ACC112 (cell line): ENCODE data around the gene TMEM30B.
"Not testable (repeated sequence)": the region's sequence is repeated elsewhere in the genome, so short reads cannot be mapped to it uniquely, and the experiment has no call there.

Experiments
- H2AFZ ChIP-seq: fragments of 200-600 bp; sonication (generic); one replicate; pipeline ENCODE4 v1.6.0; 2017; ENCODE audit warnings: antibody characterized with exemption, low read length; ENCODE audit not compliant: unreplicated experiment
- H3K27ac ChIP-seq: fragments of 200-600 bp; sonication (generic); 2 replicates; pipeline ENCODE4 v1.5.1; 2014; ENCODE audit warnings: low read depth, mild to moderate bottlenecking, antibody characterized with exemption, low read length, moderate library complexity
- H3K27me3 ChIP-seq: fragments of 200-600 bp; sonication (generic); 2 replicates; pipeline ENCODE4 v1.6.1; 2014; ENCODE audit warnings: mild to moderate bottlenecking, antibody characterized with exemption, low read length, moderate library complexity, mixed read lengths; ENCODE audit not compliant: insufficient read depth
- H3K36me3 ChIP-seq: fragments of 200-600 bp; sonication (generic); 2 replicates; pipeline ENCODE4 v1.6.1; 2016; ENCODE audit warnings: mild to moderate bottlenecking, antibody characterized with exemption, low read length, moderate library complexity, mixed read lengths; ENCODE audit not compliant: insufficient read depth
- H3K4me1 ChIP-seq: fragments of 200-600 bp; sonication (generic); one replicate; pipeline ENCODE4 v1.6.1; 2016; ENCODE audit warnings: low read length, mixed read lengths; ENCODE audit not compliant: insufficient read depth, unreplicated experiment, control insufficient read depth
- H3K4me3 ChIP-seq: fragments of 200-600 bp; sonication (generic); 2 replicates; pipeline ENCODE4 v1.5.1; 2014; ENCODE audit warnings: mild to moderate bottlenecking, low read depth, low read length
- H3K79me2 ChIP-seq: fragments of 200-600 bp; sonication (generic); one replicate; pipeline ENCODE4 v1.6.0; 2016; ENCODE audit warnings: low read length; ENCODE audit not compliant: control insufficient read depth, unreplicated experiment, insufficient read depth

Gene TMEM30B

GRCh38 chr14:61254808-61255526 lies 26.2 kb downstream of the TMEM30B start:
- H3K79me2 ChIP-seq: no peaks in the 10 kb centered on the region
- H3K27ac ChIP-seq: no peak overlapping the region
- no peak overlapping the region for H3K4me3 ChIP-seq
- no peaks in the 10 kb centered on the region for H3K36me3 ChIP-seq
- H2AFZ ChIP-seq: no peak overlapping the region
- no peaks in the 10 kb centered on the region for H3K27me3 ChIP-seq
- peaks cover 19% of the 10 kb centered on the region for H3K4me1 ChIP-seq

- Histone ChIP-seq H3K4me1 (peaks cover 8% of the 10 kb centered on the region), H3K27ac (no peak overlapping the region), H3K36me3 (no peaks in the 10 kb centered on the region), H2AFZ (peak overlapping the region; percentile 45), H3K79me2 (no peaks in the 10 kb centered on the region), H3K4me3 (no peak overlapping the region), H3K27me3 (no peaks in the 10 kb centered on the region)
Observed at GRCh38 chr14:61253064-61253738, 27.9 kb downstream of the TMEM30B start.

- Histone ChIP-seq H3K4me3 (no peak overlapping the region), H3K36me3 (no peaks in the 10 kb centered on the region), H3K27me3 (no peaks in the 10 kb centered on the region), H2AFZ (peak overlapping the region; percentile 74), H3K4me1 (peaks cover 13% of the 10 kb centered on the region), H3K79me2 (no peaks in the 10 kb centered on the region), H3K27ac (peak overlapping the region; percentile 65)
Observed at GRCh38 chr14:61252369-61253063, 28.6 kb downstream of the TMEM30B start.

GRCh38 chr14:61250063-61250462 lies 31.1 kb downstream of the TMEM30B start:
- Histone ChIP-seq H3K27me3 (no peaks in the 10 kb centered on the region), H3K79me2 (no peaks in the 10 kb centered on the region), H3K4me1 (peaks cover 13% of the 10 kb centered on the region), H3K27ac (no peak overlapping the region), H2AFZ (no peak overlapping the region), H3K4me3 (no peak overlapping the region), H3K36me3 (no peaks in the 10 kb centered on the region)

GRCh38 chr14:61247935-61248334 lies 33.2 kb downstream of the TMEM30B start:
- H3K27ac ChIP-seq: no peak overlapping the region
- no peak overlapping the region for H2AFZ ChIP-seq
- no peak overlapping the region for H3K4me3 ChIP-seq
- H3K79me2 ChIP-seq: no peaks in the 10 kb centered on the region
- no peaks in the 10 kb centered on the region for H3K27me3 ChIP-seq
- H3K4me1 ChIP-seq: peaks cover 13% of the 10 kb centered on the region
- H3K36me3 ChIP-seq: no peaks in the 10 kb centered on the region

GRCh38 chr14:61246721-61247120 lies 34.4 kb downstream of the TMEM30B start:
- H3K36me3 ChIP-seq: no peaks in the 10 kb centered on the region

GRCh38 chr14:61244009-61244408 lies 37.1 kb downstream of the TMEM30B start:
- Histone ChIP-seq H3K27me3 (no peaks in the 10 kb centered on the region), H3K79me2 (no peaks in the 10 kb centered on the region), H3K4me1 (peaks cover 6% of the 10 kb centered on the region), H2AFZ (no peak overlapping the region), H3K36me3 (no peaks in the 10 kb centered on the region), H3K4me3 (no peak overlapping the region), H3K27ac (no peak overlapping the region)

More at GRCh38 chr14:61246721-61247120, 34.4 kb downstream of the TMEM30B start:
- no peak overlapping the region for H3K27ac ChIP-seq
- no peaks in the 10 kb centered on the region for H3K79me2 ChIP-seq
- H3K4me3 ChIP-seq: no peak overlapping the region
- H3K27me3 ChIP-seq: no peaks in the 10 kb centered on the region
- peaks cover 6% of the 10 kb centered on the region for H3K4me1 ChIP-seq
- H2AFZ ChIP-seq: no peak overlapping the region

- no peak overlapping the region for H2AFZ ChIP-seq
- H3K79me2 ChIP-seq: no peaks in the 10 kb centered on the region
- no peaks in the 10 kb centered on the region for H3K36me3 ChIP-seq
- no peaks in the 10 kb centered on the region for H3K4me1 ChIP-seq
- no peaks in the 10 kb centered on the region for H3K27me3 ChIP-seq
- no peak overlapping the region for H3K27ac ChIP-seq
- no peak overlapping the region for H3K4me3 ChIP-seq
Observed at GRCh38 chr14:61240206-61240605, 40.9 kb downstream of the TMEM30B start.

- H3K4me1 ChIP-seq, H3K27me3 ChIP-seq: not testable (repeated sequence)
Observed at GRCh38 chr14:61239285-61239684, 41.9 kb downstream of the TMEM30B start.

GRCh38 chr14:61238611-61239245 lies 42.4 kb downstream of the TMEM30B start:
- Histone ChIP-seq H3K36me3 (no peaks in the 10 kb centered on the region), H2AFZ (no peak overlapping the region), H3K4me1 (no peaks in the 10 kb centered on the region), H3K27ac (no peak overlapping the region), H3K4me3 (no peak overlapping the region), H3K27me3 (no peaks in the 10 kb centered on the region), H3K79me2 (no peaks in the 10 kb centered on the region)

More at GRCh38 chr14:61239285-61239684, 41.9 kb downstream of the TMEM30B start:
- H3K4me3 ChIP-seq, H3K27ac ChIP-seq, H2AFZ ChIP-seq, H3K79me2 ChIP-seq, H3K36me3 ChIP-seq: not testable (repeated sequence)
